ENCODE measurements around the gene NT5DC1.

Gene NT5DC1

DNA sequence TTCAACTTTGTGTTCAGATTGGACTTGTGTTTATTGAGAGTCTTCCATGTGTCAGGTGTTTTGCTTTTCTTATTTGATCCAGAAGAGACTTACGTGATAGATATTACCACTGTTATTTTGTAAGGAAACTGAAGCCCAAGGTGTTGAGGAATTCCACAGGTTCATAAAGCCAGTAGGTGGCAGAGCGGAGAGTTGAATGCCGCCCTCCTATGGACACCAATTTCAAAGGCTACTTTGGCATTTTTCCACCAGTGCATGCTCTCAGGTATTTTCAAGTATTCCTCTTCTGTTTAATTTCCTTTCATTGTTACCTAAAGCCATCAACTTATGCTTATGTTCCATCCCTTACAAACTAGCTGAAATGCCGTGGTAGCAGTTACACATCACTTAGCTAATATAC, 39.3 kb downstream of the NT5DC1 start:
- no peak for DNase-seq (ENCODE audit: low read depth)

DNA sequence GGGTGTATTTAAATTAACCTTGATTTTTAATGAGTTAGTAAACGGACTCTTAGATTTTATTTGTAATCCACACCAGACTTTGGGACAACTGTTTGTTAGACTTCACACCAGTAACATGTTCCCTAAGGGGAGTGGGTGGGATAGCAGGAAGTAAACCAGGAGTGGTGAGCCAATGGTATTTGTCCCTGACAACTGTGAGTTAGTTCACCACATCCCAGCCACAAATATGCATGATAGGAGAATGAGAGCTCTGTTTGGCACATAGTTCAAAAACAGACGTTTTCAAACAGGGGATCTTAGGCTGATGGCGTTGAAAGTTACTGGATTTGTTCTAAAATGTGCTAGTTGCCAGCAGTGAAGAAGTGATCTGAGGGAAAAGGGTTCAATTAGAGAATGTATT, 44.0 kb downstream of the NT5DC1 start:
- no peak for DNase-seq (ENCODE audit: low read depth)

DNA sequence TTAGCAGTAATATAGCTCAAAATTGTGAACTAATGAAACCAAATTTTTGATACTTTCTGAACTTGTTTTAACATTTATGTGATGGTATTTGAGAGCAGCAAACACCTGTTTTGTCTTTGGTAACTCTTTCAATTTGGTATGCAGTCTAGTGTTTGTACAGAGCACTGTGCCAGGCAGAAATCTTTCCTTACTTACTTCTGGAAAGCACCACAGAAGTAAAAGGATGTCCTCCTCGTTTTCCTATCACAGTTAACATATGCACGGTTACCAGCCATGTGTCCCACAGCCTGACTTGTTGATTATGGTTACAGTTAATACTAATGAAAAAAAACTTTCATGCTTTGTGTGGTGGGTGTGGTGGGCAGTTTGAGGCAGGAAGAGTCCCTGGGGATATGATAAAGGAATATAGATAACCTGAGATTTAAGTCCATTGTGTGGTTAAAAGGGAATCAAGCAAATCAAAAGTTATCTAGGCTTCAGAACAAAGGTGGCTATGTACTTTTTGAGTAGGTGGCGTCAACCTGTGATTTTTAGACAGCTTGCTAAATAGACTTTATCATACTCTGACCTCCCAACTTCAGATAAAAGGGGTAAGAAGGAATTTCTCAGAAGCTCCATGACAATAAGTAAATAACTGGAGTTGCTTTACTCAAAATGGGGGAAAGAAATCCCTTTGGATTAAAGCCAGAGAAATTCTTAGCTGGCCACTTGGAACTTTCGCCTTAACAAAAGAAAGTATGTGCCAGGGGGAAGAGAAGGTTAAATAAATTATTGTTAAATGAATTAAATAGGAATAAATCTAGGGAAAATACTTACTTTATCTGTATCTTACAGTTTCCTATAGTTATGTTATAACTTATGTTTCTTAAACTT, 45.4 kb downstream of the NT5DC1 start:
- no peak for DNase-seq (ENCODE audit: low read depth)

DNA sequence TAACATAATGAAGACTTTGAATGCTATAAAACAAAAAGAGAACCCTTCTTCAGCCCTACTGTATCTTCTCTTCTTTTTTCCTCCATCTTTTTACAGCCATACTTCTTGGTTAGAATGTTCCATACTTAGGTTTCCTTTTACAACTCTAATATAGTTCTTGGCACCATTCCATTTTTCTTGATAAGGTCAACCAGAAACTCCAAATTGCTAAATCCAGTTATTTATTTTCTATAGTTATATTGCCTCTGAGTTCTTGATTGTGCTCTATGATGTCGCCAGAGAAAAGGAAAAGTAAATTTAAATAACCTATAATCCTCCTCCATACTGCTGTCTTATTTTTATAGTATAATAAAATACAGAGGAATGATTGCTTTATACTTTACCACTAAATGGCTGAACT, 52.0 kb downstream of the NT5DC1 start:
- DNase-seq (ENCODE audit: low read depth) = no peak

DNA sequence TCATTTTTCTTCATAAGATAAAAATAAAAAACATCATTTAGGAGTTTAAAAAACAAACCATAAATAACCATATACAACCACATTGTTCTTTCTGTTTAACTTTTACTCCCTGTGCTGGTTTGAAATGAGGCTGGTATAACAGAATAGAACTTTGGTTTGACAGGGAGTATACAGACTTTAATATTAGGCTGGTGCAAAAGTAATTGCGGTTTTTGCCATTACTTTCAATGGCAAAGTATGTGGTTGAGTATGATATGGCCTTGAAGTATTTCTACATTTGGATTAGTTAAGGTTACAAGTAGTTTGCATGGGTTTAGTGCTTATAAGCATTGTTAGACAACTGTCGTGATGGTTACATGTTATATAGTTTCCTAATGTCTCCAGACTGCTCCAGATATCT, 54.2 kb downstream of the NT5DC1 start:
- no peak for DNase-seq (ENCODE audit: low read depth)

DNA sequence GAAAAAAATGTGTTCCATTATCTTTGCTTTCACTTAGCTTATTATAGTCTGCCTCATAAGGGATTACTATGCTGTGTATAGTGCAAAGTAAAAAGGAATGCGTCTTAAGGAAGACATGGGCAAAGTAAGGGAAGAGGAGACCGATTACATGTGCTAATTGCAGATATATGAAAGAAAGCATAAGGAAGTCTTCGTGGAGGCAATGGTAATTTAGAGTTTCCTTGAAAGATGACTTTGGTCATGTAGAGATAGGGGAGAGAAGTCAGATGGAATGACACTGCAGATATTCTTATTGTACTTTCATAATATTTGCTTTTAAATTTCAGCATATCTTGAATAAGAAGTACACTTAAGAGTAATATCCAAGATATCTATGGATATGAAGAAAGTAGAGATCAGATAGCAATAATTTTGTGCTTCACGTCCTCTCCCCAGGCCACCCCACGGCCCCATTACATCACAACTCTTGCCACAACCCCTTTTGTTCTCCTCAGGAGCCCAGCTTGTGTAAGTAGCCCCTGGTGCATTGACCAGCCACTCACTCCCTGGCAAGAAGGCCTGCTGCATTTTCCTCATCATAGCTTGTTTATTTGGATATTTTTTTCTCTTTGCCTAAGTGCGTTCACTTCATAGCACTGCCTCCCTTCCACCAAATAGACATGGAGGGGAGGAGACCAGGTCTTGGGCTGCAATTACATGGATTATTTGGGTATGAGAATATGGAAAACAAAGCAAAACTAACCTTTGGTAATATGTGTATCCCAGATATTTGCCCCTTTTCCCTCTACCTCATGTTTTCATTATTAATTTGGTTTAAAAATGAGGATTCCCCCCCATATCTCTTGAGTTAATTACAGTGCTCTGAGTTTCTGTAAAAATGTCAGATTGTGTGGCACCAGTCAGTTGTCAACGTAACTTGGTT, 56.0 kb downstream of the NT5DC1 start:
- DNase-seq (ENCODE audit: low read depth) = no peak

DNA sequence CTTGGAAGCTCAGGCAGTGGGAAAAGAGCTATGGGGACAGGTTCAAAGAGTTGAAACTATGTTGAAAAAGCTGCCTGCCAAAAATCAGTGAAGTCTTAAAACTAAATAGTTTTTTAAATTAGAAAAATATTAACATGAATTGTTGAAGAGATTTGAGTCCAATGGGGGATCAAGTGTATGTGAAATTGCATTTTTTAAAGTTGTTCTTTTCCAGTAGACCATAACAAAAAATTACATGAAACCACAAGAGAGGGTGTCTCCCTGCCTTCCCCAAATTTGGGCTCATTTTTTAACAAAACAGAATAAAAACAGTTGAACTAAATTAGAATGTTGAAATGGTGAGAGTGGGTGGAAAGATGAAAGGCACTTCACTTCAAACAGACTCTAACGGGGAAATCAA, 56.7 kb downstream of the NT5DC1 start:
- DNase-seq (ENCODE audit: low read depth) = no peak

DNA sequence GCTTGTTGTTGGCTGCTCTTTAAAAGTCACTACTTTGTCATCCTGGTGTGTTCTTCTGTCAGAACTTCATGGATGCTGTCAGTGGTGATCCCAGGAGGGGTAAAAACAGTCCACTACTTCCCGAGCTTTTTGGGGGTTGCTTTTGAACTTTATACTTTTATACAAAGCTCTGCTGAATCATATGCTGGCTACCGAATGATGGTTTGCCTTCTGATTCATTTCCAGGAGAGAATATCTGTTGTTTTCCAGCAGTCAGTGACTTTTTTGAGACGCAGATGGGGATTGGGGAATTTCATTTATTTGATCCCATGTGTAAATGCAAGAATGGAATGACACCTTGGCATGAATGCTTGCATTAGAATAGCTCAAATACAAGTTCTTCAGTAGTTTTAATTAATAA, 58.0 kb downstream of the NT5DC1 start:
- DNase-seq (ENCODE audit: low read depth) = no peak

DNA sequence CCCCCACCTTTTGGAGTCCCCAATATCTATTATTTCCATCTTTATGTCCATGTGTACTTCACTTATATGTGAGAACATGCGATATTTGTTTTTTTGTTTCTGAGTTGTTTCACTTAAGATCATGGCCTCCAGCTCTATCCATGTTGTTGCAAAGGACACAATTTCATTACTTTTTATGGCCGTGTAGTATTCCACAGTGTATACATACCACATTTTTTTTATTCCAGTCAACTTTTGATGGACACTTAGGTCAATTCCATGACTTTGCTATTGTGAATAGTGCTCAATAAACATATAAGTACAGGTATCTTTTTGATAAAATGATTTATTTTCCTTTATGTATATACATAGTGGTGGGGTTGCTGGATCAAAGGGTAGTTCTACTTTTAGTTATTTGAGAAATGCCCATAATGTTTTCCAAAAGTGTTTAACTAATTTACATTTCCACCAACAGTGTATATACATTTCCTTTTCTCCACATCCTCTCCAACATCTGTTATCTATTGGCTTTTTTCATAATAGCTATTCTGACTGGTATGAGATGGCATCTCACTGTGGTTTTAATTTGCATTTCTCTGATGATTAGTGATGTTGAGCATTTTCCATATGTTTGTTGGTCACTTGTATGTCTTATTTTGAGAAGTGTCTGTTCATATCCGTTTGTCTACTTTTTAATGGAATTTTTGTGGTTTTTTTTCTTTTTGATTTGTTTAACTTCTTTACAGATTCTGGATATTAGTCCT, 59.3 kb downstream of the NT5DC1 start:
- no peak for DNase-seq (ENCODE audit: low read depth)

DNA sequence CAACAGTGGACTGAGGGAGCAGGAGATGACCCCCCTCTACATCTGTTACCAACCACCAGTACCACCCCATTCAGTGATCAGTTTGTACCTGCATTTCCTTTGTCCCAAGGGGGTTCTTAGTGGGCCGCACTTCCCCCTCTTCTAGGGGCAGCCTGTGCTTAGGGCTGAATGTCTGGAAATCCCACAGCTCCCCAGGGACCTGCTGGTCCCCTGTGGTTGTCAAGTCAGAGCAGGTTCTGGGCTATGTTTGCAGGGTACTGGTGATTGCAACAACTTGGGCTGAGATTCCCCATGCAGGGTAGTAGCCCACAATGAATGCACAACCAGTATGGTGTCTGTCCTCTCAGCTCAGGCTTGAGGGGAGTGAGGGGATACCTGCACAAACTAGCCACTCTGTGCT, 64.9 kb downstream of the NT5DC1 start:
- DNase-seq (ENCODE audit: low read depth) = no peak

DNA sequence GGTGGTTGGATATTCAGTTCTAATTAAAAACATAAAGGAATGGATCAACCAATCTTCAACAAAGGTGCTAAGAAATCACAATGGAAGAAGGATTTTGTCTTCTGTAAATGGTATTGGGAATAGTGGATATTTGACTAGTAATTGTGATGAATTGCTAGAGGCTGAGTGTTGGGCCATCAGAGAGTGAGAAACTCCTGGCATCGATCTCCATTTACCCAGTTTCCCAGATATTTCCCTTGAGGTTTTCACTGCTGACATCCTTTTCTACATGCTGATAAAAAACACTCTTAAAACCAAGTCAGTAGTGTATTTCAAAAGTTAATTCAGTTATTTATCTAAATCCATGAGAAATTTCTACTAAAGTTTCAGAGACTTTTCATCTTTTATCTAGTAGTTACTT, 65.7 kb downstream of the NT5DC1 start:
- DNase-seq (ENCODE audit: low read depth) = no peak

DNA sequence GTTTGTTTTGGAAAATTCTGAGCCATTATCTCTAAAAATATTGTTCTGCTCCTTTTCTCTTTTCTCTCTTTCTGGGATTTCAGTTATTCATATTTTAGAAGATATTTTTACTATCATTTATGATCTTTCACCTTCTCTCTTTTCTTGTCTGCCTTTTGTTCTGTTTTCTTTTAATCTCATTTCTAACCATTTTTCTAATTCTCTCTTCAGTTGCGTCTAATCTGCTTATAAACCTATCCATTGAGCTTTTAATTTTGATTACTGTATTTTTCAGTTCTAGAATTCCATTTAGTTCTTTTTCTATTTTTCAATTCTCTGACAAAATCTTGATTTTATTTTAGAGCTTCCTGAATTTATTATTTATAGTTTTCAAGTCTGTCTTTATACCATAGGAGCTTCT, 67.5 kb downstream of the NT5DC1 start:
- DNase-seq (ENCODE audit: low read depth) = no peak

DNA sequence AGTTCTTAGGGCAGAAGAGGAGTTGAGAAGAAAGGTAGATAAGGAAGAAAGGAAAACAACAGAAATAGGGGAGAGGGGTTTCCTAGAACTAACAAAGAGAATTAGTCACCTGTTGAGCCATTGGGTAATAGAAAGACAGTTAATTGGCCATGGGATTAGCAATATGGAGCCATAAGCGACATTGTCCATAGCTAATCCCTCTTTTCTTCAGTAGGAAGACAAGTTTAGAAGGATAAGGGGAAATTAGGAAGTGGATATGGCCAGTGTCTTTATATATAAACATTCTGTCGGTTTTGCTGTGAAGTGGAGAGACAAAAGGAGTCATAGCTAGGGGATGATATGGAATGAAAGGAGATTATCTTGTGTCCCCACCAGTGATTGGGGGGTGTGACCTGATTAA, 69.2 kb downstream of the NT5DC1 start:
- no peak for DNase-seq (ENCODE audit: low read depth)

DNA sequence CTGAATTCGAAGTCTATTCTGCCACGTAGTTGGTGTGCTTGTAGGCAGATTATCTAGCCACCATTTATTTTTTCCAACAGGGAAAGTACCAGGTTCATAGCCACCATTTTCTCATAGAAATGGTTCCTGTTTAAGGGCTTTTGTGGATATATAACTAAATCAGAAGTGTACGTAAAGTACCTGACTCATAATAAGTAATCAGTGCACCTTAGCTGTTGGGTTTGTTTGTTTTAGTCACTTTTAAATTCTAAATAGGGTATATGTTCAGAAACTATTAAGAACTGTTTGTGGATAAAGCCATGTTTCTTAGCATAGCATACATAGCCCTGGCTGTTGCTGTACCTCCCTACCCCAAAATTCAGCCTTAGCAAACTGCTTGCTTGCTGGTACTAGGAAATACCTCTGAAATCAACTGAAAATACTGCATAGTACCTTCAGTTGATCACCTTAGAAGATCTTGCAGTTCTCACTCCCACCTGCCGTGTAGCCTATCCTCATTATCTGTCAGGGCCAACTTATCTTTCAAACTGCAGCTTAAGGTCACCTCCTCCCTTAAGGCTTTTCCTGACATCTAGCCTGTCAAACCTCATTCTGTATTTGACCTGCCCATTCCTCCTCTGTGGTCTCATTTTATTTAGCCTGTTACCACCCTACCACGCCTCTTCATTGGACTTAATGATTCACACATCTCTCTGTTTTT, 69.9 kb downstream of the NT5DC1 start:
- no peak for DNase-seq (ENCODE audit: low read depth)

DNA sequence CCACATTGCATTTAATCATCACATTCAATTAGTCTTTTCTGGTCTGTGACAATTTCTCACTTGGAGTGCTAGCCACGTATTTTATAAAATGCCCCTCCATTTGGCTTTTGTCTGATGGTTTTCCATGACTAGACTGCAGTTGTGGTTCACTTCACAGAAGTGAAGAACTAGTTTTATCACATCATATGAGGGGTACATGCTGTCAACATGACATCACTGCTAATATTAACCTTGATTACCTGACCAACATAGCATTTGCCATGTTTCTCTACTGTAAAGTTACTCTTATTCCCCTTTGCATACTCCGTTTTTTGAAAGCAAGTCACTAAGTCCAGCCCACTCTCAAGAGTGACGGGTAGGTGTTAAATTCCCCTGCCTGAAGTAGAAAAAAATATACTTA, 73.3 kb downstream of the NT5DC1 start:
- DNase-seq (ENCODE audit: low read depth) = no peak

DNA sequence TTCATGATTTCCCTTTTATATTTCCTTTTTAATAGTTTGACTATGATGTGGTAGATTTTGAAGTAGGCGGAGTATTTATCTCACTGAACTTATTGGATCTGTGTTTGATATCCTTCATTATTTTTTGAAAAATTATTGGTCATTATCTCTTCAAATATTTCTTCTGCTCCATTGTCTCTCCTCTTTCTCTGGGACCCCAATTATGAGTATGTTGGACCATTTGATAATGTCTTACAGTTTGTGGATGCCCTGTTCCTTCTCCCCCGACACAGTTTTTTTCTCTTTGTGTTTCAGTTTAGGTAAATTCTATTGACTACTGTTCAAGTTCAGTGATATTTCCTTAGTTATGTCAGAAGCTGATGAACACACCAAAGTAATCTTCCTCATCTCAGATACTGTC, 74.7 kb downstream of the NT5DC1 start:
- DNase-seq (ENCODE audit: low read depth) = no peak

DNA sequence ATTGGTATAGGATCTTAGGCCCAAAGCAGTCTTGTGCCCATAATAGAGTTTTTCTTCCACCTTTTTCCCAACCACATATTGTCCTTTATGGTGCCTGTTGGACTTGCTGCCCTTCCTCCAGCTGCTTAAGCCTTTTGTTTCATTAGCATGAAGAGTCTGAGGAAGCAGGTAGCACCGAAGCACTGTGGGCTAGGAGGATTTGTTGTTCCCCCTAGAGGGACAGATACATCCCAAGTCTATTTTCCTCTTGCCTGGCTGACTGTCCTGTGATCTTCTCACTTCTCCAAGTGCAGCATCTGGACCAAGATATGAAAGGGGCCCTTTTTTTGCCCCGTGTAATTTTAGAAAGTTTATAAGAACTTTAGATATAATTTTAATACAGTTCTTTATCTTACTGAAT, 75.9 kb downstream of the NT5DC1 start:
- no peak for DNase-seq (ENCODE audit: low read depth)

DNA sequence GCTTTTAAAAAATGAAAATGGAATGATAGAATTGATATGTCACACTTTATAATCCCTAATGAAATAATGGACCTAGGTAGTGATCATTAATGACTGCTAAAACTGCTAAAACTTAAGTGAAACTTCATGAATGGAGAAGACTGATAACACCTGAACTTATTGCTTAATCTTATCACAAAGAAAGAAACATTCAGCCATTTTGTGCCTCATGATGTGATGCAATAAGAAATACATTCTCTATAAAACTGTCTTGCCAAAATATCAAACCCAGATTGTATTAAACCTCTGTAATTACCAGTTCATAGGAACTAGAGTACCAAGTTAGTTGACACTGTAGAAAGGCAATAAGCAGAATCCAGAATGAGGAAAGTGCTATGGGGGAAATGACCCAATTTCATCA, 79.7 kb downstream of the NT5DC1 start:
- DNase-seq (ENCODE audit: low read depth) = no peak

DNA sequence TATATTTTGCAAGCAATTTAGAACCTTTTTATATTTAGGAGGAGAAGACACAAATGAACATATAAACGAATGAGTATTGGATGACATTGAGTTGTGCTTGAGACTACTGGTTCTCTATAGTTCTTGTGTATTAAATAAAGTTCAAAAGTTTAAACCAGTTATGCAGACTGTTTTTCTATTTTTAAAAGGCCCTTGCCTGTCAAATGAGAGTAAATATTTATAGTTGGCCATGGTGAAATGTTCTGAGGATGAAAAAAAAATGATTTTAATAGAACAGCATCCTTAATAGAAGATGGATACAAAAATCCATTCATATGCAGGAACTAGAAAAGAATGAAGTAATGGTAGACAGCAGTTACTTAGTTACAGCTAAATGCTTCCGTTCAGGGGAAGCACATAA, 88.8 kb downstream of the NT5DC1 start:
- no peak for DNase-seq (ENCODE audit: low read depth)

DNA sequence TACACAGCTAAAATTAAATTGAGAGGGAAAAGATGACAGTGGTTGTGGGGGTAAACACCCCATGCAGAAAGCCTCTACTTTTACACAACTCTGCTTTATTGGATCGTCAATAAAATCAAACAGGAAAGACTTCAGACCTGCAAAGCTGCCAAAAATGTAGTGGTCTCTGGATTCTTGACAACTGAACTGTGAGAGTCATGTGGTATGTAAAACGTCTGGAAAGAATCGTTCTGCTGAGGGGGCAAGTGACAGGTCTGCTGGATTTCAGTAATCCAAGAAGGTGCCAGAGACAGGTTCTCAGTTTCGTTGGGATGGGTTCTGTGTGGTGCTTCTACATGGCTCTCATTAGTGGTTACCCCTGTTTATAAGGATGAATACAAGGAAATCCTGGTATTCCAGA, 89.9 kb downstream of the NT5DC1 start:
- DNase-seq (ENCODE audit: low read depth) = no peak

DNA sequence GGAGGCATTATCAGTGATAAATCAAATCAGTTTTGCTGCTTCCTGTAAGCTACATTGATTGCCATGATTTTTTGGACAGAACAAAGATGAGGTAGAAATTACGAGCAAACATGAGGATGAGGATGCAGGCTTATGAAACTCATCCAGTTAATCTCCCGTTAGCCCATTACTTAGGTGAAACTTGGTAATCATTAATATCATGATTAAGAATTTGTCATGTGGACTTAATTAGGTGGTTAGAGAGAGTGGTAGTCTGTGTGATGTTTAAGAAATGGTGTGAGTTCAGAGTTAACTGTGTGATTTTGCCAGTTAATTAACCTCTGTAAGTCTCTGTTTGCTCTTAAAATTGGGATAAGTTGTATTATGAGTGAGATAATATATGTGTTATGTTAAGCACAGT, 91.2 kb downstream of the NT5DC1 start:
- no peak for DNase-seq (ENCODE audit: low read depth)

DNA sequence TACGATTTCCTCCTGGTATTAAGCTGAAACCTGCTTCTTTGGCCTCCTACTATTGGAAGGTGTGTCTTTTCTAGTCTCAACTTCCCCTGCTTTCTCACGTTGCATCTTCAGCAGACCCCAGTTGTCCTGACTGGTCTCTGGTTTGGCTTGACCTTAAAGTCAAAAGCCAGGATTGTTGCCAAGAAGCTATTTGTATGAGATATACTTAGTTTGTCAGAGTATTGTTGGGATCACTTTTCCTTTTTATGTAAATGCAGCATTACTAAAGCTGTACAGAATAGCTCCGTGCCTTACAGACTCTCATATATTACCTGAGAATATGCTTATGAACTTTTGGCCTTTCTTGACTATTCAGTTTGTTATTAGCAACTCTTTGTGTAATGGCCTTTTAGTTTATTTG, 92.1 kb downstream of the NT5DC1 start:
- no peak for DNase-seq (ENCODE audit: low read depth)

All from stimulated activated CD8-positive, alpha-beta memory T cell treated with anti-CD3 and anti-CD28 coated beads, Interleukin-15, amount 100 ng/mL, for 1 hour (primary cell).